Parathyroid adenoma (tissue), 2 donors: ENCODE data around the gene PTGR3.

ENCODE experiments used
- H2AFZ ChIP-seq: fragments of 300-600 bp; sonication (generic); one replicate; pipeline ENCODE4 v1.7.0; 2017; ENCODE audit warnings: antibody characterized with exemption, mild to moderate bottlenecking
- H3K27ac ChIP-seq: fragments of 300-600 bp; sonication (generic); one replicate; pipeline ENCODE4 v1.7.0; 2017
- H3K27me3 ChIP-seq: fragments of 300-600 bp; sonication (generic); one replicate; pipeline ENCODE4 v1.7.0; 2017; ENCODE audit warnings: low read length; ENCODE audit not compliant: control insufficient read depth, insufficient read depth
- H3K36me3 ChIP-seq: fragments of 300-600 bp; sonication (generic); one replicate; pipeline ENCODE4 v1.7.0; 2017; ENCODE audit warnings: low read length; ENCODE audit not compliant: control insufficient read depth, insufficient read depth
- H3K4me1 ChIP-seq: fragments of 300-600 bp; sonication (generic); one replicate; pipeline ENCODE4 v1.7.0; 2017; ENCODE audit warnings: control low read depth
- H3K4me2 ChIP-seq: fragments of 300-600 bp; sonication (generic); one replicate; pipeline ENCODE4 v1.7.0; 2017; ENCODE audit warnings: low read length
- H3K4me3 ChIP-seq: fragments of 300-600 bp; sonication (generic); one replicate; pipeline ENCODE4 v1.7.0; 2017; ENCODE audit warnings: low read depth, low read length
- H3K79me2 ChIP-seq: fragments of 300-600 bp; sonication (generic); one replicate; pipeline ENCODE4 v1.7.0; 2017; ENCODE audit warnings: control low read depth
- H3K9ac ChIP-seq: fragments of 300-600 bp; sonication (generic); one replicate; pipeline ENCODE4 v1.7.0; 2017; ENCODE audit warnings: mild to moderate bottlenecking
- H3K9me3 ChIP-seq: fragments of 300-600 bp; sonication (generic); one replicate; pipeline ENCODE4 v1.7.0; 2017; ENCODE audit warnings: low read length; ENCODE audit not compliant: control insufficient read depth
- CTCF ChIP-seq: fragments of 300-600 bp; sonication (generic); IDR thresholded peaks from one replicate; pipeline ENCODE4 v1.7.0; 2017; ENCODE audit warnings: antibody characterized with exemption, mild to moderate bottlenecking
- donor health status: primary hyperparathyroidism.

PTGR3 gene

GRCh38 chr18:75253043-75253442 lies 44.1 kb upstream of the PTGR3 start:
- no peak overlapping the region for H3K27ac ChIP-seq
- no peaks in the 10 kb centered on the region for H3K9me3 ChIP-seq
- H3K79me2 ChIP-seq = peaks cover 26% of the 10 kb centered on the region
- TF ChIP-seq CTCF = no peak
- H2AFZ ChIP-seq = no peak overlapping the region
- no peak overlapping the region for H3K4me2 ChIP-seq
- peaks cover 5% of the 10 kb centered on the region for H3K4me1 ChIP-seq
- H3K27me3 ChIP-seq = no peaks in the 10 kb centered on the region
- no peak overlapping the region for H3K9ac ChIP-seq
- H3K4me3 ChIP-seq = no peak overlapping the region
- no peaks in the 10 kb centered on the region for H3K36me3 ChIP-seq

GRCh38 chr18:75252136-75252535 lies 43.2 kb upstream of the PTGR3 start:
- Histone ChIP-seq H3K36me3 (no peaks in the 10 kb centered on the region), H2AFZ (no peak overlapping the region), H3K4me2 (no peak overlapping the region), H3K9ac (no peak overlapping the region), H3K4me3 (no peak overlapping the region), H3K27me3 (no peaks in the 10 kb centered on the region), H3K9me3 (no peaks in the 10 kb centered on the region), H3K4me1 (peaks cover 5% of the 10 kb centered on the region), H3K79me2 (peaks cover 22% of the 10 kb centered on the region), H3K27ac (no peak overlapping the region)
- no peak for TF ChIP-seq CTCF

- H2AFZ ChIP-seq = no peak overlapping the region
- no peaks in the 10 kb centered on the region for H3K9me3 ChIP-seq
- H3K79me2 ChIP-seq = peaks cover 22% of the 10 kb centered on the region
- no peak overlapping the region for H3K4me2 ChIP-seq
- no peak for TF ChIP-seq CTCF
- no peaks in the 10 kb centered on the region for H3K27me3 ChIP-seq
- no peak overlapping the region for H3K9ac ChIP-seq
- H3K4me3 ChIP-seq = no peak overlapping the region
- no peaks in the 10 kb centered on the region for H3K36me3 ChIP-seq
- H3K4me1 ChIP-seq = peaks cover 5% of the 10 kb centered on the region
- no peak overlapping the region for H3K27ac ChIP-seq
Measured at GRCh38 chr18:75251466-75251865, 42.5 kb upstream of the PTGR3 start.

GRCh38 chr18:75250471-75250821 lies 41.5 kb upstream of the PTGR3 start:
- no peak overlapping the region for H3K4me3 ChIP-seq
- peaks cover 22% of the 10 kb centered on the region for H3K79me2 ChIP-seq
- H2AFZ ChIP-seq = no peak overlapping the region
- H3K27ac ChIP-seq = no peak overlapping the region
- no peak overlapping the region for H3K9ac ChIP-seq
- H3K4me2 ChIP-seq = no peak overlapping the region
- H3K36me3 ChIP-seq = no peaks in the 10 kb centered on the region
- no peaks in the 10 kb centered on the region for H3K27me3 ChIP-seq
- no peaks in the 10 kb centered on the region for H3K9me3 ChIP-seq
- H3K4me1 ChIP-seq = peaks cover 5% of the 10 kb centered on the region
- no peak for TF ChIP-seq CTCF

- Histone ChIP-seq H3K4me3 (no peak overlapping the region), H3K4me2 (no peak overlapping the region), H3K9me3 (no peaks in the 10 kb centered on the region), H2AFZ (no peak overlapping the region), H3K36me3 (no peaks in the 10 kb centered on the region), H3K9ac (no peak overlapping the region), H3K4me1 (peaks cover 5% of the 10 kb centered on the region), H3K27me3 (no peaks in the 10 kb centered on the region), H3K79me2 (peaks cover 22% of the 10 kb centered on the region), H3K27ac (no peak overlapping the region)
- no peak for TF ChIP-seq CTCF
Measured at GRCh38 chr18:75249672-75250470, 40.9 kb upstream of the PTGR3 start.
